ENCODE measurements around the gene ABR.
"Not testable (repeated sequence)": the region's sequence is repeated elsewhere in the genome, so short reads cannot be mapped to it uniquely, and the experiment has no call there.

Gene ABR

DNA sequence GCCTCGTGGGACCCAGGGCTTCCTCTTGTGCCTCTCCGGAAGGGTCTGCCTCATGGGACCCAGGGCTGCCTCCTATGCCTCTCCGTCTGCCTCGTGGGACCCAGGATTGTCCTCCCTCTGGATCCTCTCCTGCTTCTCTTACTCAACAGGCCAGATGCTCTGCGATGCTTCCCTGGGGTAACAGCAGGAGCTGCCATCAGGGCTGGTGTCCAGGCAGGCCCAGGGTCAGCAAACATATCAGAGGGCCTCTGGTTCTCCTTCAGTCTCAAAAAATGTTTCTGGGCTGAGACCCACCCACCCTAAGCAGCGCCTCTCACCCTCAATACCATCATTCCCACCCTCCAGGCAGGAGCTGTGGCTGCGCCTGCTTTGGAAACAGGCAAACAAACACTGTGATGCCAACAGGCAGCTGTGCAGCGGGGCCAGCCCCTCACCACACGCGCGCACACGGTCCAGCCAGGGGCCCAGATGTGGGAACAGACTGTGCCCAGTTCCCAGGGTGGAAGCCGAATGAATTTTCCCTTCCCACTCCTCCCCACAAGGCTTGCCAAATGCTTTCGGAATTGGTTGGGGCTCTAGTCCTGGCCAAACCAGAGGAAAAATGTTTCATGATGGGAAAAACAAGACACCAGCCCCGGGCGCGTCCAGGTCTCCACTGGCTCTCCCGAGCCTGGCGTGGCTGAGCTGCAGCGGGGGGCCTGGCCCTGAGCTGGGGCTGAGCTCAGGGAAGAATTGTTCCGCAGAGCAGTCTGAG, 171.6 kb downstream of the ABR start:
- no peak for DNase-seq (ENCODE audit: low read depth)

DNA sequence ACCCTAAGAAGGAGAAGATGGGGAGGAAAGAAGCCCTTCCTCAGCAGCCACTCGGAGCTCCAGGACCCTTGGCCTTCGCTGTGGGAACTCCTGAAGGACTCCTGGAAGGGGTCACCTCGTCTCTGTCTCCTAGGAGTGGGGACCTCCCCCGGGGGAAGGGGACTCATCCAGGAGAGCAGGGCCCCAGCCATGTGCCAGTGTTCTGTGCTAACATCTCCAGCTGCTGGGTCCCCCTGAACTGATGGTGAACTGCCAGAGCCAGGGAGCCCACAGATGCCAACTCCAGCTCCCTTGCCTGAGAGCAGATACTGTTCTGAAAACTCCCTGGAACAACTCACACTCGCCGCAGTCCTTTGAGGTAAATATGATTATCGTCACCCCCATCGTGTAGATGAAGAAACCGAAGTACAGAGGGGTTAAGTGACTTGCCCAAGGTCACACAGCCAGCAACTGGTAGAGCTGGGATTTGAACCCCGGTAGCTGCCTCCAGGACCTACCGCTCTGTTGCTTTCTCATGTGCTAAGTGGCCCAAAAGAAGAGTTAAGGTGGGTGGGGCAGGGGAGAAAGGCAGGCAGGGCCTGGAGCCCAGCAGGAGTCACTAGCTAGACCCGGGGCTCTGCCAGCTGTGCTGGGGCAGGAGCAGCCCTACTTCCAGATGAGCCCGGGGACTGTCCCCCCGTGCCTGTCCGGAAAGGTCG, 172.3 kb downstream of the ABR start:
- DNase-seq (ENCODE audit: low read depth): no peak

DNA sequence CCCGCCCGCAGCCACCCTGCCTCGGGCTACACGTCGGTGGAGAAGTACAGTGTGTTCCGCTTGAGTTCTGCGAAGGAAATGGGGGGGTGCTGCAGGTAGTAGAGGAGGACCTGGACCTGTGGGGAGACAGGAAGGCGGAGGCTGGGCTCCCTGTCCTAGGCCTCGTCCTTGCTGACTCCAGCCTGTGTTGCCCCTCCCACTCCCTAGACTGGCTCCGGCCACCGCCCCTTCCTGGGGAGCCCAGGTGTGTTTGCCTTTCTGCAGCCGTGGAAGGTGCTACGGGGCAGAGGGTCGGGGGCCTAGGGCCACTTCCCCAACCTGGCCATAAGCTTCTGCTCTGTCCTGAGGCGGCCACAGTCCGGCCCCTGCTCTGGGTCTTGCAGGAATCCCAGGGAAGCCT, 173.7 kb downstream of the ABR start:
- DNase-seq (ENCODE audit: low read depth): no peak

DNA sequence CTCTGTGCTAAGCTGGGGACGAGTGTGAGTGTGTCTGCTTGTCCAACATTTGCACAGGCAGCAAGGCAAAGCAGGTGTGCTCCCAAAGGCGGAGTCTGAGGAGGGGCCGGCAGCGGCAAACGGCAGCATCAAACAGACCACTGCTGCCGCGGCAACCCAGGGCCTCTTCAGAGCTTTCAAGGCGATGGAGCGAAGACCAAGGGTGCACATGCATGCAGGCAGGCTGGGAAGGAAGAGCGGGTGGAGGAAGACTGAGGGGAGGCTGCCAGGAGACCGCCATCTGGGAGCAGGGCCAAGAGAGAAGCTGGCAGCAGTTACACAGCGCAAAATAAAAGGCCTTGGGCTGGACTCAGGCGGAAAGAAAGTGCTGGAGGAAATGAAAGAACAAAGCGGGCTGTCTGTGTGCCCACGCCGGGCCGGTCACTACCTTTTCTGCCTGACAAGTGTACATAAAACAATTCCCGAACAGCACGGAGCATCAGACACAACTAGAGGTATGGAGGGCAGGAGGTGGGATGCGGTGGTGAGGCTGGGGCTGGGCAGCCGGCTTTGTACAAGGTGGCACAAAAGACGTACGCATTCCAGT, 174.3 kb downstream of the ABR start:
- no peak for DNase-seq (ENCODE audit: low read depth)

DNA sequence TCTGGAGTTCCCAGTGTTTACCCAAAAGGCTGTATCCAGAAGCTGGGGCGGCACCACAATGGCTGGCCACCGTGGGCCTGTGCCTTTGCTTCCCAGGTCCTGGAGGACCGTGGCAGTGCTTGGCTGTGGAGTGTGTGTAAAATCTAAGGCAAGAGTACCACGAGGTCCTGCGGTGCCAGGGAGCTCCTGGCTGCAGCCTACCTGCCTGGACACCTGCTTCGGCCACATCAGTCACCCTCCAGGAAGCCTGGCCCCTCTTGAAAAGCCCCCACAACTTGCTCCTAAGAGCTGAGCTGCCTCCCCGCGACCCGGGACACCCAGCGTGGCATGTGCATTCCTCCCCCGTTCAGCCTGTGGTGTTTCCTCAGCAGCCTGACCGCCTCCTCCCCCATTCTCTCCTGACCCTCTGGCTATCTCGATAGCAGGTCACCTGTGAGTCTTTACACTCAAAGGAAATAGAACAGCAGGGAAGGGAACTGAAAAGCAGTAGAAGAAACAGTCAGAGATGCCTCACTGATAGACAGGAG, 174.9 kb downstream of the ABR start:
- no peak for DNase-seq (ENCODE audit: low read depth)

DNA sequence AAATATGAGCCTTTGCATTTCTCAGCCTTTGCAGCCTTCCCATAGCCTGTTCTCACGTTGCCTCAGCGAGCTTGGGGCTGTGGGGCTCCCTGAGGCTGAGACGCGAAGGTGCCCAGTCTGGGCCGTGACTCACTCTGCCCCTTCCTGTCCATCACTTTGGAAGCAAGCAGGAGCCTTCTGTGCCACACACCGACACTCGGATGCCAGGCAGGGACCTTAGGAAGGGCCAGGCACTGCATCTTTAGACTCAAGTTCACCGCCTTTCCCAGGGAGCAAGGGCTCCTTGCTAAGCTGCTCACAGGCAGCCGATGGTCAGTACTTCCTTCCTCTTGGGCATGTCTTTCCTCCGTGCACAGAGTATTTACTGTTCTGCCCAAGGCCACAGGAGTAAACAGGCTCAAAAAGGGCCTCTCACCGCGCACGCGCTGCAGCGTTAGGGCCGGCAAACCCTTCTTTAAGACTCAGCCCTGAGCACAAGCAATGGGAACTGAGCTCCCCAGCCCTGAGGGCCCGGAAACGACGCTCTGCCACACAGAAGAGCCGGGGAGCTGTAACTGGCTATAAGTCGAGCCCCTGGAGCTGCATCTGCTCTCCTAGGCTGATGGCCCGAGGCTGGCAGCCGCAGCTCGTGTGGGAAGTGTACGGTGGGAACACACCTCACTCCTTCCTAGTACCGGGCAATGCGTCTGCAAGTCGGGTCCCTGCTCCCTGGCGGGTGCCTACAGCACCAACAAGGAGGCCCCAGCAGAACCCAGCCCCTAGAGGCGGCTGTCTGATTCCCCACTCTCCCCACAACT, 175.6 kb downstream of the ABR start:
- no peak for DNase-seq (ENCODE audit: low read depth)

DNA sequence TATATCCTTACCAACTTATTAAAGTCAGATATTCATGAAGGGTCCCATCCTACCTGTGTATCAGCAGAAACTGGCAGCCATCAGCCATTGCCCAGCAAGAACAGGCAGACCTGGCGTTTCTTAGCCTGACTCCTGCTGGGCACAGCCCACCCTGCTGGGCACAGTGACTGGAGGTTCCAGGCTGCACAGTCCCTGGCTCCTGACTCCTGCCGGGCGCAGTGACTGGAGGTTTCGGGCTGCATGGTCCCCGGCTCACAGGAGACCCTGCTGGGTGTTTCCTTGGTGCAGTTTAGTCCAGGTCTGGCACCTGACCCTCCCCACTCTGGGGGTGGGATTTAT, 176.2 kb downstream of the ABR start:
- DNase-seq (ENCODE audit: low read depth): no peak

DNA sequence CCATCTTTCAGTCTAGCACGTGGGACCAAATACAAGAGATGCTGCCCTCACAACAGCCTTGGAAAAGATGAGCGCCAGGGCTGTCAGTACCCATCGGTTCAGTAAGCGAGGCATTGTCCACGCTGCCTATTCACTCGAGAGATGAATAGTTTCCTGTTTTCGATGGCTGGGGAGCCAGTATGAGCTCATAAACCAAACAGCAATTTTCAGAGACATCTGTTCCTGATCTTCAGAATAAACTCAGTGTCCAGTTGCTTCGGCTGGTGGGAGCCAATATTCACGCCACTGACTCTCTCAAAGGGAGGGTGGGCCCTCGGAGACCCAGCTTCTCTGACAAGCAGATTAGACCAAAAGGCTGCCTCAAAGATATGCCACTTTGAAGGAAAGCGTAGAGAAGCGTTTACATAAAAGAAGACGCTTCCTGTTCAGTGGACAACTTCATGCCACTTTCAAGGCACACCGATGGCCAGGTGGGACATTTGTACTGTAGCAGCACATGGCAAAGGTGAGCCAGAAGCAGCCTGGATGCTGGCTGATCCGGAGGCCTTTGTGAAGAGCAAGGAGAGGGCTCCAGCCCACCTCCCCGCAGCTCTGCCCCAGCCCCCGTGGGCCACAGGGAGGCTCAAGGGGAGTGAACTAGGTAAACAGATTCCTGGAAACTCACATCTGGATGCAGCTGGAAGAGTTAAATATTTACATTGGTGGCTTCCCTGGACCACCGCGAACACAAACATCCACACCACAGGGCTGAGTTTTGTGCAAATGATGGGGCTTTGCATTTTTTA, 176.8 kb downstream of the ABR start:
- DNase-seq (ENCODE audit: low read depth): no peak

DNA sequence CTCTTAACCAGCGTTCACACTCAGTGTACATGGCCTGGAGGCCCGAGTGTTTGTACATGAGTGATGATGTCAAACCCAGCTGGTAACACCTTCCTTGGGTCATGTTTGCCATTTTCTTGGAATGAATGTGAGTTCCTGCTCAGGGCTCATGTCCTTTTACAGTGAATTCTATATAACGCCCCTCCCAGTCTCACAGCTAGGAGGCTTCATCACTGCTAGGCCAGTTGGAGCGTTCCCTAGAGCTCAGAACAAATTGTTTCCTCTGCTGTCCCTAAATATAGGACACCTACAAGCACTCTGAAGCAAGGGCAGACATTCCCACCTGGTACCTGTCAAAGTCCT, 177.4 kb downstream of the ABR start:
- DNase-seq (ENCODE audit: low read depth): no peak

DNA sequence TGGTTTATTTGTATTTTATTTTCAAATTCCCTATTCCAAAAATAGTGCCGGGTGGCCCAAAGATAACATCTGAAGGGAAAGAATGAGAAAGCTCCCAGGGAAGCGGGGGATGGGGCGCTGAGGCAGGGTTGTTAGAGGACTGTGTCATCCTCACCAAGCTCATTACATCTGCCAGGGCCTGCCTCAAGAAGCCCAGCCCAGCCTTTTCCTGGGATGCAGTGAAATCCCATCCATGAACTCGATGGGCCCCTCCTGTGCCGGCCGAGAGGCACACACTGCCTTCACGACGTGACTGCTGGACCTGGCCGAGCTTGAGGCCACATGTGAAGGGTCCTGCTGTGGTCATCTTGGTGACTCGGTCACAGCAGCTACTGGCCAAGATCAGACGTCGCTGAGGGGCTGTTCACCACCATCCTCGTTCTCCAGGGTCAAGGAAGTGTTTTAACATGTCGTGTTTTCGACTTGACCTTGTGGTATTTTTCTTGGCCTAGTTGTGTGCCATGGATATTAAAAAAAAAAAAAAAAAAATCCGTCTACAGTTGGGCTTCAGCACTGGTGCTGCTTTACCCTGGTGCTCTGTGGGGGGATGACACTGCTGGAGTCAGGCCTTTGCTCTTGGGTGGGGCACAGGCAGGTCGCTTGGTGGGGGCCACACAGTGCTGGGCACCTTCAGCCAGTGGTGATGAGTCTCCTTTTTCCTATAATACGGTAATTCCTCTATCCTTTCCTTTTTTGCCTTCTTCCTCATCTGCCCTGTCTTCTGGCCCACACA, 178.0 kb downstream of the ABR start:
- DNase-seq (ENCODE audit: low read depth): no peak

DNA sequence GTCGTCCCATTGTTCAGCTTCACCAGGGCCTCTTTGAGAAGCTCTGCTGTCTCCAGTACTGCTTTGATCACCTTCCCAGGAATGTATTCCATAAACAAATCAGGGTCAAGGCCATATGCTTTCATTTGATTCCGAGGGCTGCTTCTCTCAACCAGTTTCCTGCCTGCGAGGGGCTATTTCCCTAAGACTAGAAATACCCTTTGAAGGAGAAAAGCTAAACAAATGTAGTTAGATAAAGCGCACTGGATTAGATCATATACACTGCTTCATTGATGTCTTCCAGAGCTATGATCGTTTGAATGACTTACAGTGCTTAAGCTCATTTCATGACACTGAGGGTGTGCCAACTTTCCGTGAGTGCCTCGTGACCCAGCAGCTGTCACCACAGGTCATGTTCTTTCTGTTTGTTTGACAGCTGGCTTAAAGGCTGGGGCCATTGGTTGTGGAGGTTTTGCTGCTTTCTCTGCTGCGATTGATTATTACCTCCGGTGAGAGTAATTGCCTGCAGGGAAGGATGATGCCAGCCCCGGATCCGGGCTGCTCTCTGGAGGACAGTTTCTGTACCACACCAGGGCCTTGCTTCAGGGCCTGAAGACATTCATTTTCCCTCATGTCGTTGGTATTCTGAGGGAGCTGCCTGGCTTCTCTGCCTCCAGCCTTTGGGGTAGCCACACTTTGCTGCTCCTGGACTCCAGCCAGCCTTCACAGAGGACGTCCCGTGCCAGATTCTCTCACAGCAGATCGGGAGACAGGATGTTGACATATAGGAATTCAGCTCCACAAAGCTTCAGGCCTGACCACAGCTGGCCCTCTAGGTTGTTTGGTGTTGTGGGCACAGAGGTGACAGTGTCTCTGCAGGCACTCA, 179.0 kb downstream of the ABR start:
- DNase-seq (ENCODE audit: low read depth): no peak

DNA sequence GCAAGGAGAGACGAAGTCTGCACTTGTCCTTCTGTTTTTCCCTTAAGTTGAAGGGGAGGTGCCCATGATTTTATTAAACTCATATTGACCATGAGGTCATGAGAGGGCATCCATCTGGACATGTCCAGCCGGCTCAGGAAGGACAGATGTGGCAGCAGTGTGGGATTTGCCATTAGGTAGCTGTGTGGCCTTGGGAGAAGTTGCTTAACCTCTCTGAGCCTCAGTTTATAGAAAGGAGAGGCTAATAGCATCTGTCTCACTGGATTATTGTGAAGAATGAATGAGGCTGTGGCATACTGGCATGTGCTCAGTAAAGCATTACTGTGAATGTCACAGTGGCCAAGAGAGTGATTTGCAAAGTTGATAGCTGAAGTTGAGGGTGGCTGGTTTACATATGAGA, 181.7 kb downstream of the ABR start:
- DNase-seq (ENCODE audit: low read depth): no peak

DNA sequence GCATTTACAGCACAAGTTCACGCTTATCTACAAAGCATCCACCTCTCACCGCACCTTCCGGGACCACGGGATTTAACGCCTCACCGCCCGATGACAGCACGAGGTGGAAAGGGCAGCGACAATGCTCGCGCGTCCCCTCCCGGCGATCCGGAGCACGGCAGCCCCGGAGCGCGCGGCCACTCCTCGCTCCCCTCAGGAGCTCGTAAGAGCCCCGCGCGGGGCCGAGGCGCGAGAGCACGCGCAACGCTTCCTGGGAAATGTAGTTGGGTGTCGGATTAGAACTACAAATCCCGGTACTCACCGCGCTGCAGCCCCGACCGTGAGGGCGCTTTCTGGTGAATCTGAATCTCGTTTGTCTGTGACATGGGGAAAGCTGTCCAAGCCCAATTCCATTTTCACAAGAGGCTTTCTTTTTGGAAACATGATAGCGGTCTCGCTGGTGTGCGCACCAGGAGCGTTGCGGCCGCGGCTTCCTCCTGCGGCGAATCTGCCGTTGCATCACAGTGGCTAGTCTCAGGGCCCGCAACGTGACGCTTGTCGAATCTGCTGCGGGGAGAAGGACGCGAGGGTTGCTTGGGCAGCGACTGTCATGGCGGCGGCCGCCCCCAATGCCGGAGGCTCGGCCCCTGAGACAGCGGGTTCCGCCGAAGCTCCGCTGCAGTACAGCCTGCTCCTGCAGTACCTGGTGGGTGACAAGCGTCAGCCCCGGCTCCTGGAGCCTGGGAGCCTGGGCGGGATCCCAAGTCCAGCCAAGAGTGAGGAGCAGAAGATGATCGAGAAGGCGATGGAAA, 183.0 kb downstream of the ABR start, which contains the start of gene TIMM22:
Gene TIMM22, plus strand, starts transcription at position 576 of the 791 bp plus-strand sequence. Its CDS starts 14 bp downstream, at position 590.
- DNase-seq (ENCODE audit: low read depth): peak; percentile 79

DNA sequence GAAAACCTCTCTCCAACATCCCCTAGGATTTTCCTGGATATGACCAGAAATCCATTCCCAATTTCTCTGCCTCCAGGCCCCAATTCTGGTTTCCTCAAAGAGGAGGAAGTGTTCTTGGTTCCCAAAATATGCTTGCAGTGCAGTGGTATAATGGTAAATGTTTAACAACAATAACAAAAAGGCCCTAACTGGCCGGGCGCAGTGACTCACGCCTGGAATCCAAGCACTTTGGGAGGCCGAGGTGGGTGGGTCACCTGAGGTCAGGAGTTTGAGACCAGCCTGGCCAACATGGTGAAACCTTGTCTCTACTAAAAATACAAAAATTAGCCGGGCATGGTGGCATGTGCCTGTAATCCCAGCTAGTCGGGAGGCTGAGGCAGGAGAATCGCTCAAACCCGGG, 184.5 kb downstream of the ABR start:
- not testable (repeated sequence) for DNase-seq (ENCODE audit: low read depth)

DNA sequence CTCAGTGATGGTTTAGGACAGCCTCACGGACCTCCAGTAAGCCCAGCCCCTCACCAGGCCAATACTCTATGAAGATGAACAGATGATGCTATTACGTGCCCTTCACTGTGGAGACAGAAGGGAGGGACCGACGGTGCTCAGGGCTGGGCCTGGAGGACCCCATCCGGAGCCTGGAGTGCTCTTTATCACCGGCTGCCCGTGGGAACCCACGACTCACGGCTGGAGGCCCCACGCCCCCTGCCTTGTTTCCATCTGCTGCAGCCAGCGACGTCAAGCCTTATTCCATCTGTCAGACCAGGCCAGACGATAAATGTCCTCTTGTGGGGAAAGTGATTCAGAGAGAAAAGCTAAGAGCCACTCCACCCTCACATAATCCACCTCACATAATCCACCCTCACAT, 186.8 kb downstream of the ABR start:
- no peak for DNase-seq (ENCODE audit: low read depth)

DNA sequence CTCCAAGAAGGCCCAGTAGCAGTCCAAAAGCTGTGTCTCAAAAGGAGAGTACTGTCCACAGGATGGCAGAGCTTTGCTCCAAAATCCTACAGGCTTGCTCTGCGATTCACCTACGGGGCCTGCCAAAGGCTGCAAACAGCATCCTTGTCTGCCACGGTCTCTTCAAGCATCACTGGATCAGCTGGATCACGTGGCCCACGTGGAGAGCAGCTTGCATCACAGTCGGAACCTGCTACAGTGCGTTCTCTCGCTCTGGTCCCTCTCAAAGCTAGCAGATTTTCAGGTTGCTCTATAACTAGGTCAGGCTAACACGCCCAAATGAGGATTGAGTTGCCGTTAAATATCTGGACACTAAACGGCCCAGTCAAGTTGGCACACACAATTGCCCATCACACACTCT, 191.2 kb downstream of the ABR start:
- DNase-seq (ENCODE audit: low read depth): no peak

DNA sequence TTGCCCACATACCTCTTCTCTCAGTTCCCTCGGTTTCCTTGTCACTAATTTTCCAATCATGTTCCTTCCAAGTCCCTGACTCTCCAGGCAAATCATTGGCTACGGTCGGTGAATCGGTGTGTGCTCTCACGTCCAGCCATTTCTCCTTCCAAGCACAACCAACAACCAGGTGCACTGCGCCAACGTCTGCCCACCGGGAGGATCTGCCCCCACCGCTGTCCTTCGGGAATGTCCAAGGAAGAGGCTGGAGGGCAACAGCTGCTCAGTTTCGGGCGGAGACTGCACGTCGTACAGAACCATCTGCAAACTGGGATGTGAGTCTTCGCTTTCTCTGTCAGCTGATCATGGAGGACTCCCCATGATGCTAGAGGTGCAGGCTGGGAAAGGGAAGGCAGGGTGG, 191.8 kb downstream of the ABR start:
- DNase-seq (ENCODE audit: low read depth): no peak

DNA sequence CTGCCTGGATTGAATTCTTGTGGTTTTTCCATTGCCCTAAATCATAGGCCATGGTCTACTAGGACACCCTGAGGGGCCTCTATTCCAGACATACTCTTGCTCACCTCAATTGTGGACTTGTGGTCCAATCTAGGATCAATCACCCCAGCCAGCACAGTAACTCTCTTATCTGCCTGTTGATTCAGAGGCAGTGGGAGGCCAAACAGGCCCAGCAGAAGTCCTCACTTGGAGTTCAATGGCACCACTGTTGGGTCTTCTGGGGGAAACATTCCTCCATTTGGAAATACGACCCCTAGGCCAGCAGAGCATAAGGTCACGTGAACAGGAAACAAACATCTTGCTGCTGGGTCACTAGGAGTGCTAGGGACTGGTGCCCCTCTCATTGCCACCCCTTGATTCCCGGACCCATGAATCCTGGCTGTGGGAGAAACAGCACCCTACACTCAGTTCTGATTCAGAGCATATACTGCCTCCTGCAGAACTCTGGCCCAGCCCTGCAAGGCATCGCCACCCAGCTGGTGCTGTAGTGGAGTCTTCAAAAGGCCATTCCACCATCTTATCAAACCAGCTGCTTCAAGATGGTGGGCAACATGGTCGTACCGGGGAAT, 193.4 kb downstream of the ABR start:
- no peak for DNase-seq (ENCODE audit: low read depth)

DNA sequence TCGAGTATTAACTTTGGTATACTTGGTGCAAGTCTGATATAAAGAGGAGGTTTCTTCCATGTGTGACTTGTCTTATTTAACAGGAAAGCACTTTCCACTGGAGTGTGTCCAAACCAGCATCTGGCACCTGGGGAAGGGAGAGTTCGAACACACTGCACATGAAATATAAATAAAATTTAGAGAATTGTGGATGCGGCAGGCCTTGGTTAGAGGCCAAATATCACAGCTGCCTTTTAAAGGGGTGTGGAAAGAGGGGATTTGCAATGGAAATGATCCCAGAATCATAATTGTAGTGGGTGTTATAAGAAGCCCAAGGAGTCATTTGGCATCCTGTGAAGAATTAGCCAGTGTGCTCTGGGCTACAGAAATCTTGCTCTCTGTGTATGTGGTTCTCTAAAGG, 195.9 kb downstream of the ABR start:
- no peak for DNase-seq (ENCODE audit: low read depth)

All from HS-27A (cell line).